HG03354 (cell line): ENCODE results near the gene CYBRD1.
"Not testable (repeated sequence)": the region's sequence is repeated elsewhere in the genome, so short reads cannot be mapped to it uniquely, and the experiment has no call there.

ENCODE experiments used
- ATAC-seq: cut with Tn5 transposase; IDR thresholded peaks from one replicate; pipeline ENCODE4 v1.9.1; 2021; ENCODE audit warnings: mild to moderate bottlenecking; ENCODE audit not compliant: unreplicated experiment, poor library complexity, severe bottlenecking

CYBRD1 gene, protein sequence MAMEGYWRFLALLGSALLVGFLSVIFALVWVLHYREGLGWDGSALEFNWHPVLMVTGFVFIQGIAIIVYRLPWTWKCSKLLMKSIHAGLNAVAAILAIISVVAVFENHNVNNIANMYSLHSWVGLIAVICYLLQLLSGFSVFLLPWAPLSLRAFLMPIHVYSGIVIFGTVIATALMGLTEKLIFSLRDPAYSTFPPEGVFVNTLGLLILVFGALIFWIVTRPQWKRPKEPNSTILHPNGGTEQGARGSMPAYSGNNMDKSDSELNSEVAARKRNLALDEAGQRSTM

DNA sequence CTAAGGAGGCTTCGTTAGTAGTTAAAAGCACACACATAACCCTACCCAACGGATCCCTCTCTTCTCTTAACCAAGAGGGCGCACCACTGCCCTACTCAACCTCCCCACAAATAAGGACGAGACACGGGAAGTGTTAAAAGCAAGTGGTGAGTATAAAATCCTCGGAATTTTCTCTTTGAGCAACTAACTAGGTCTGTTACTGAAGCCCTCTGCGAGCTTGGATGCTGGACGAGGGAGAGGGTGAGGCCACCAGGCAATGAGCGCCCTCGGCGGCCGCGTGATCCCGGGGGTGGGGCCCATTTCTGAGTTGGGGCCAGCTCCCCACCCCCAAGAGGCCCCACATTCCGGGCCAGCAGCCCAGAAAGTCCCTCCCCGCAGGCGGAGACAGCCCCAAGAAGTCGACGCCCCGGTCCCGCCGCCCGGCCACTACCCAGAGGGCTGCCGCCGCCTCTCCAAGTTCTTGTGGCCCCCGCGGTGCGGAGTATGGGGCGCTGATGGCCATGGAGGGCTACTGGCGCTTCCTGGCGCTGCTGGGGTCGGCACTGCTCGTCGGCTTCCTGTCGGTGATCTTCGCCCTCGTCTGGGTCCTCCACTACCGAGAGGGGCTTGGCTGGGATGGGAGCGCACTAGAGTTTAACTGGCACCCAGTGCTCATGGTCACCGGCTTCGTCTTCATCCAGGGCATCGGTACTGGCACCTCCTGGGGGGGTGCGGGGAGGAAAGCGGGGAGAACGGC, at the start of gene CYBRD1:
Gene CYBRD1 (plus strand): TSS at position 423 of the 736 bp plus-strand sequence. CDS start 72 bp downstream, at position 495.
- ATAC-seq: peak; percentile 56

GRCh38 chr2:171475979-171476378, 46.3 kb upstream of the CYBRD1 start:
- no peak for ATAC-seq

DNA sequence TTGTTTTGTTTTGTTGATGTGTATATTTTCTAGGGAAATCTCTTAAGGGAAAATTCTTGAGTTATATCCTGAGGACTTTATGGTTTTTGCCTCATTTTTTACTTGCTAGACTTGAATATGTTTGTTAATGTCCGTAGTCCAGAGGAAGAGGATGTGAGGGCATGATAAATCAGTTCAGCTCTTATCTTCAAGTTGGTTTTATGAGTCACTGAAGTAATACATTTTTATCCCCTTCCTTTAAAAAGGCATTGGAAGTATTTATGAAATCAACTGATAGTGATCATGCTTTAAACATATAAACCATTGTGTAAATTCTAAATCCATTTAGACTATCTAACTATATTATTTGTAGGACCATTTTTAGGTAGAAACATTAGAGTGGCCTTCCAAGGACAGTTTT, 43.9 kb upstream of the CYBRD1 start:
- ATAC-seq: no peak

DNA sequence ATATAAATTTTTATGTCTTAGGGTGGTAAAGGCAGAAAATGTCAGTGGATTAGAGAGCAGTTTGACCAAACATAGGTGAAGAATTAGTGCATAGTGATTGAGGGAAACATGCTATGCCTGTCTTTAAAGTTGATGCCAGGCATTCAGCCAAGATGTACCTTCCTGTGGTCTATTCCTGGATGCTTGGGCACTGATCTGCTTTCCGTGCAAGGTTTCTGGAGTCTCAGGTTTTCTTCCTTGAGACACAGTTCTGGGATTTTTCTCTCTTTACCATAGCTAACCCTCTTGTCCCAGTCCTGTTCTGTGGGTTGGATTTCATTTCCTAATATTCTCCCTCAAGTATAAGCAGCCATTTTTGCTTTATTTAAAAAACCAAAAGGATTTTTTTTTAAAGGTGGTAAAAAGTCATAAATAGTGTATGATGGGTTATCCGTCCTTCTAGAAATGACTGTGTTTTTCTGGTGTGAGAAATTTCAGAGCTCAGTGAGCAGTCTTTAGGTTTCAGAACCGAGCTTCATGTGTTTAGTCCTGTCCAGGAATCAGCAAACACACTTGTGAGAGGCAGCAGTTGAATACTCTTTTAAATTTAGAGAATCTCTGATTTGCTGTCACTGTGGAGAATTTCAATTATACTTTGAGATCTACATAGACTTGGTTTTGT, 43.0 kb upstream of the CYBRD1 start:
- no peak for ATAC-seq

GRCh38 chr2:171480908-171481307, 41.4 kb upstream of the CYBRD1 start:
- ATAC-seq: no peak

DNA sequence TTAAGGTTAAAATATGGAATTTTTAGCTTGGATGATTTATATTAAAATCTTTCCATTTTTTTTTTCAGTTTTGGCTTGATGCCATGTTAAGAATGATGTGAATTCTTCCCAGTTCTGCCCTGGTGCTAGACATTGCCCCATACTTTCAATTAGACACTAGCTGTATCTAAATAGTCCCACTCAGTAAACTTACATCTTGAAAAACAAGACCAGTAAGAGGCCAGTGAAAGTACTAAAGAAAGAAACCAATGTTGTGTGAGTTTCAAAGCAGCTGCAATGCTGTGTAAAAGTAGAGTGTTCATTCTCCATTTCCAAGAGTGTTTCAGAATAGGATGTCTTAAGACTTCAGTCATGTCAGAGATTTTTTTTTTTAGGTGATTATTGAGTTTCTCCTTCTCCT, 40.0 kb upstream of the CYBRD1 start:
- ATAC-seq: no peak

DNA sequence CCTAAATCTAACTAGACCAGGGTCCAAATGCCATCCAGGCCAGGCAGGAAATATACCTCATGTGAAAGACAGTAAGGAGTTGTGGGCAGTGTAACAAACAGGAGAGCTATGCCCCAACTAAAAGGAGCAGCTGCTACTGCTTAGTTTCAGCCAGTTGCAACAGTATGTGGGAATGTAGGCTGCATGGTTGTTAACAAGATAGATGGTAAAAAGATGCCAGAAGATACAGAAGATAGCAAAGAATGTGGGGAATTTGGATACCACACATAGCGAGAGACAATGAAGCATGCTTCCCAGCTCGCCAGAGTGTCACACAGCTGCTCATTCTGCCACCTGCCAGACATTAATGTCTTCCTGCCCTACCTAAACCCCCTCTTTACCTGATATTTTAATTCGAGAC, 39.4 kb upstream of the CYBRD1 start:
- no peak for ATAC-seq

DNA sequence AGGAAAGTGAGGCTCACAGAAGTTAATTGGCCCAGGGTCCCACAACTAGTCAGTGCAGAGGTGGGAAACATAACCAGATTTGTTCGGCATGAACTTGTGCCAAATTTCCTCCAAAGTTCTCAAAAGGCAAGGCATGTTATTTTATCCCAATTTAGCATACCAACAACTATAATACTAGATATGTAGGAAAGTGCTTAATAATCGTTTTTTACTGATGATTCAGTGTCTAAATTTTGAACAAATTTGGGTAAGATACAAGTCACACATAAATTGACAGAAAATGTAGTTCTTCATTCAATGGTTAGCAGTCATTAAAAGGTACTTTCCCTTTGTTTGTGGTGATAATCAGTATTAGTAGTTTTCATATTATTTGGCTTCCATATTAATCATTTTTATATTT, 38.5 kb upstream of the CYBRD1 start:
- ATAC-seq: no peak

GRCh38 chr2:171485116-171485515, 37.2 kb upstream of the CYBRD1 start:
- no peak for ATAC-seq

- ATAC-seq: no peak
Measured at GRCh38 chr2:171487201-171487600, 35.1 kb upstream of the CYBRD1 start.

GRCh38 chr2:171487803-171488259, 34.4 kb upstream of the CYBRD1 start:
- no peak for ATAC-seq

- ATAC-seq: no peak
Measured at GRCh38 chr2:171490577-171490976, 31.7 kb upstream of the CYBRD1 start.

GRCh38 chr2:171491292-171491691, 31.0 kb upstream of the CYBRD1 start:
- no peak for ATAC-seq

GRCh38 chr2:171492664-171493063, 29.6 kb upstream of the CYBRD1 start:
- no peak for ATAC-seq

GRCh38 chr2:171497664-171498063, 24.6 kb upstream of the CYBRD1 start:
- ATAC-seq: not testable (repeated sequence)

DNA sequence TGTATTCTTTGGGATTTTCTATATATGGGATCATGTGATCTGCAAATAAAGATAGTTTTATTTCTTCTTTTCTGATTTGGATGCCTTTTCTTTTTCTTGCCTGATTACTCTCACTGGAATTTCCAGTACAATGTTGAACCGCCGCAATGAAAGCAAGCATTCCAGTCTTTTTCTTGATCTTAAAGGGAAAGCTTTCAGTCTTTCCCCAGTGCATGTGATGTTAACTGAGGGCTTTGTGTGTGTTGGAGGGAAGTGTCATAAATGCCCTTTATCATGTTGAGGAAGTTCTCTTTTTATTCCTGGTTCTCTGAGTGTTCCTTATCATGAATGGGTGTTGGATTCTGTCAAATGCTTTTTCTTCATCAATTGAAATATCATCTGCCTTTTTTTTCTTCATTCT, 16.9 kb upstream of the CYBRD1 start:
- ATAC-seq: no peak

DNA sequence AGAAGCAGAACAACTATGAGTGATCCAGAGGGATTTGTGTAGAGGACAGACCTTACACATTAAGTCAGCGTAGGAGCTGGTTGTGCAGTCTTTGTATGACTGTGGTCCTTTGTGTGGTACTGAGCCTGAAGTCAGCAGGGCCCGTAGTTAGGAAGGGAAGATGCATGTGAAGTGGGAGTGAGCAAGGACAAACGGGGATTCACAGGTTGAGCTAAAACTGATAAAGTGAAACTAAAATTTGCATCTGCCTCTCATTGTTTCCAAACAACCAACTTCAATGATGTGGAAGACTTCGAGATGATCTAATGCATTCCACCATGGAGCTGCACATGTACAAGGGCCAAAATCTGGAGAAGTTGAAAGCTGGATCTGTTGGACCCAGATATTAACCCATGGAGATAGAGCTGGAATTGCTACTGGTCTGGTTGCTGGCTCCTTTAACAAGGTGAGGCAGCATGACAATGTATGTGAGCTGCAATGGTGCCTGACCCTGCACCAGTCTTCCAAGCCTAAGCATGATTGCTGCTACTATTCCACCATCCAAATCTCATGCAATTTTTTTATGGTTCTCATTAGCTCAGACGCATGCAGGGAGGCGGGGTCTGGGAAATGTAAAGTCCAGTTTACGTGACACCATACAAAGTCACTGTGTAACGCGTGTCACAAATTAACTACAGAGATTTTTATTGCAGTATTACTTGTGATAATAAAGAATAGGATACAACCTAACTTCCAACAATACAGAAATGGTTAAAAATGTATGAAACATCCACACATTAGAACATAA, 12.1 kb upstream of the CYBRD1 start:
- ATAC-seq: peak; percentile 71

- no peak for ATAC-seq
Measured at GRCh38 chr2:171512014-171512413, 10.3 kb upstream of the CYBRD1 start.

DNA sequence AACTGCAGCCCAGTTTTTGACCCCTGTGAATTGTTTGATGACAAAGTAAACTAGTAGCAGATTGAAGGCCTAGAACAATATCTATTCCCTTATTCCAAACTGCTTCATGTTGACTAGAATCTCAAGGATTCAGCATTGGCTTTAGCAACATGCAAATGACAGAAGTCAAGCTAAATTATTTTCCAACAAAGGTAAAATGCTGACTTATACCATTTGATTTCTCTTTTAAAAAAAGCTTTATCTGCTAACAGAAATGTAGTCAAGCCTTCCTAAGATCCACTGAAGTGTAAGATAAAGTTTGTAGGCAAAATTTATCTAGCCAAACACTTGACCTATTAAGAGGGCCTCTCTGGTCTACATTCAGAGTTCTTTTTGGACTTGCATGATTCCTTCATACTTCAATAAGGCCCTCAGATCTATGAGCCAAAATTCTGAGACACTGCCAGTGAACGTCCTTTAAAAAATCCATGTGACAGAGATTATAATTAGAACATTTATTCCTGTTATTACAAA, 9.5 kb upstream of the CYBRD1 start:
- ATAC-seq: no peak

GRCh38 chr2:171513719-171514160, 8.5 kb upstream of the CYBRD1 start:
- no peak for ATAC-seq
